Sigmoid colon (tissue), 7 donors: ENCODE results near the gene CD58. TPM values are rescaled to one million over a fixed set of nuclear protein-coding genes. Genes with fewer than 3 reads are reported as not detected.

Experiments used
- DNase-seq: peaks from one replicate; pipeline ENCODE4 v3.0.0-alpha.2; 2019
- H3K27ac ChIP-seq, 4 donors: fragments of 200-600 bp; sonication (generic); one replicate each; pipeline ENCODE4 v1.5.1; 2016 to 2019; ENCODE audit warnings: mild to moderate bottlenecking in 1 of 4
- H3K27me3 ChIP-seq, 3 donors: fragments of 200-600 bp; sonication (generic); one replicate each; pipeline ENCODE4 v1.5.1; 2019; ENCODE audit warnings: mild to moderate bottlenecking in 1 of 3
- H3K36me3 ChIP-seq, 4 donors: fragments of 200-600 bp; sonication (generic); one replicate each; pipeline ENCODE4 v1.5.1; 2016 to 2019
- H3K4me1 ChIP-seq, 4 donors: fragments of 200-600 bp; sonication (generic); one replicate each; pipeline ENCODE4 v1.5.1; 2017 to 2019
- H3K4me3 ChIP-seq, 4 donors: fragments of 200-600 bp; sonication (generic); one replicate each; pipeline ENCODE4 v1.5.1; 2017 to 2019; ENCODE audit warnings: mild to moderate bottlenecking in 2 of 4, moderate library complexity in 1 of 4
- H3K9me3 ChIP-seq, 4 donors: fragments of 200-600 bp in 3 of 4; sonication (generic) in 3 of 4; one replicate each; pipeline versions ENCODE4 v1.5.1 to v1.6.1; 2013 to 2019
- EP300 ChIP-seq, 4 donors: sonication (generic); formaldehyde crosslinking; IDR thresholded peaks; one replicate each; pipeline ENCODE4 v1.6.1; 2017; ENCODE audit warnings: antibody characterized with exemption in 4 of 4
- POLR2A ChIP-seq, 2 donors: fragments of 450-650 bp; IDR thresholded peaks; one replicate each; pipeline ENCODE4 v1.6.1; 2016; ENCODE audit warnings: antibody characterized with exemption in 2 of 2, mild to moderate bottlenecking in 2 of 2, moderate library complexity in 2 of 2
- POLR2AphosphoS5 ChIP-seq, 4 donors: sonication (generic); formaldehyde crosslinking; IDR thresholded peaks; one replicate each; pipeline ENCODE4 v1.6.1; 2017; ENCODE audit warnings: antibody characterized with exemption in 4 of 4
- WGBS, 2 donors: extraction: QIAGEN DNeasy Blood & Tissue Kit; methylation state at CpG; one replicate each; pipeline ENCODE4 v1.1.7; 2013; 5-methylcytosine and 5-hydroxymethylcytosine counted together
- intact Hi-C: fragments of 100-400 bp; cut with DNase I; formaldehyde crosslinking; loops from one replicate; pipeline ENCODE4 v1.15.1; 2023
- polyA plus RNA-seq, 3 donors: library from polyadenylated mRNA; stranded (reverse); fragments of 200-250 nt; gene quantifications; one replicate each; pipeline ENCODE4 v1.2.3, GENCODE V29; 2013
- total RNA-seq, 4 donors: library from RNA; depleted of rRNA; stranded (reverse); fragments of >200 nt; gene quantifications; one replicate each; pipeline ENCODE4 v1.1.0, GENCODE V29; 2016
- TF ChIP-seq, protein P1 (sequence below), 4 experiments: fragments of 450-650 bp in 3 of 4; fragments of 200-600 bp in 1 of 4; IDR thresholded peaks; one replicate each; pipeline ENCODE4 v1.5.1; 2016 to 2019; ENCODE audit warnings: antibody characterized with exemption in 4 of 4, mild to moderate bottlenecking in 3 of 4, moderate library complexity in 2 of 4
- donor health status: healthy with polysubstance abuse.
- donor health status: Bipolar disorder and iron deficiency.
- donor health status: healthy.

The CD58 gene
- total and polyA plus RNA-seq, 7 donors, result 8.4 to 36.6 (median 19.6) TPM

DNA sequence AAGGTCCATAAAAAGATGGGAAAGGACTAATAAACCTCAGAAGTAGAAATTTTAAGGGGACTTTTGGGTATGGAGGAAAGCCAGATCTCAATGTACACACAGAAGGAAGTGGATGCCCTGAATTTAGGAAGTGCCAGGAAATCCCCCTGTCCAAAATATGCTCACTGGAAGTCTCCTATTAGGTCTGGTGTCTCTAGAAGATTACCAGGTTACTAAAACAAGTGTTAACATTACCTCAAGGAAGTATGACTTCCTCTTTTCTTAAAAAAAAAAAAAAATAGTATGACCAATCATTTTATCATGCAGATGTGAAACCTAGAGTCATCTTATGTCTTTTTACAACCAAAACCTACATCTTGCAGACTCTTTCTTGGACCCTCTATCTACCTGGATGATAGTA is 30.7 kb downstream of the CD58 start:
- Histone ChIP-seq H3K27me3 (no peaks in the 10 kb centered on the region), H3K4me1 (no peaks in the 10 kb centered on the region), H3K27ac (no peak overlapping the region), H3K9me3 (no peaks in the 10 kb centered on the region), H3K4me3 (no peak overlapping the region), H3K36me3 (peaks cover 0 to 41% (median 24%) of the 10 kb centered on the region in 4 donors)
- no peak for DNase-seq
- no peak for TF ChIP-seq EP300 (IDR thresholded peaks at IDR 0.05)
- TF ChIP-seq, protein P1, sequence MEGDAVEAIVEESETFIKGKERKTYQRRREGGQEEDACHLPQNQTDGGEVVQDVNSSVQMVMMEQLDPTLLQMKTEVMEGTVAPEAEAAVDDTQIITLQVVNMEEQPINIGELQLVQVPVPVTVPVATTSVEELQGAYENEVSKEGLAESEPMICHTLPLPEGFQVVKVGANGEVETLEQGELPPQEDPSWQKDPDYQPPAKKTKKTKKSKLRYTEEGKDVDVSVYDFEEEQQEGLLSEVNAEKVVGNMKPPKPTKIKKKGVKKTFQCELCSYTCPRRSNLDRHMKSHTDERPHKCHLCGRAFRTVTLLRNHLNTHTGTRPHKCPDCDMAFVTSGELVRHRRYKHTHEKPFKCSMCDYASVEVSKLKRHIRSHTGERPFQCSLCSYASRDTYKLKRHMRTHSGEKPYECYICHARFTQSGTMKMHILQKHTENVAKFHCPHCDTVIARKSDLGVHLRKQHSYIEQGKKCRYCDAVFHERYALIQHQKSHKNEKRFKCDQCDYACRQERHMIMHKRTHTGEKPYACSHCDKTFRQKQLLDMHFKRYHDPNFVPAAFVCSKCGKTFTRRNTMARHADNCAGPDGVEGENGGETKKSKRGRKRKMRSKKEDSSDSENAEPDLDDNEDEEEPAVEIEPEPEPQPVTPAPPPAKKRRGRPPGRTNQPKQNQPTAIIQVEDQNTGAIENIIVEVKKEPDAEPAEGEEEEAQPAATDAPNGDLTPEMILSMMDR (IDR thresholded peaks at IDR 0.05), result no peak
- TF ChIP-seq POLR2A (IDR thresholded peaks at IDR 0.05), result no peak
- no peak for TF ChIP-seq POLR2AphosphoS5 (IDR thresholded peaks at IDR 0.05)
- intact Hi-C loops, result no loop called here

DNA sequence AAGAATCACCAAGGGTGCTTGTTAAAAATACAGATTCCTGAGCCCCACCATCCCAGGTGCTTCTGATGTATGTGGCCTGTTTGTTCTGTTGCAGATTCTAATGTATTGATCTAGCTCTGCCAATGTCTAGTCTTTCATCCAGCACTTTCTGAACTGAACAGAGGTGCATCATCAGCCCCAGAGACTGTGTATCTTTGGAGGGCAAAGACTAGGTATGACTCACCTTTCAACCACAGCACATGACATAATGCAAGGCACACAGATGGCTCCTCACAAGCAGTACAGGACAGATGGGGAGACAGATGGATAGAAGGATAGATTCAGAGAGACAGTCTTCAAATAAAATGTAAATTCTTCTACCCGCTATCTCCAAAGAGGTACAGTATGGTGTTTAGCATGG is 32.3 kb downstream of the CD58 start:
- DNase-seq, result no peak
- 93 to 100% methylated on average over 1 of the region's 1 CpG for WGBS, 2 donors
- no peaks in the 10 kb centered on the region for H3K4me1 ChIP-seq
- no peak overlapping the region for H3K27ac ChIP-seq
- H3K27me3 ChIP-seq, result no peaks in the 10 kb centered on the region
- no peaks in the 10 kb centered on the region for H3K9me3 ChIP-seq
- intact Hi-C loops, result no loop called here
- no peak overlapping the region for H3K4me3 ChIP-seq
- peaks cover under 1 to 46% (median 24%) of the 10 kb centered on the region in 4 donors for H3K36me3 ChIP-seq
- TF ChIP-seq, protein P1 (IDR thresholded peaks at IDR 0.05), result no peak
- TF ChIP-seq POLR2A (IDR thresholded peaks at IDR 0.05) (no peak), POLR2AphosphoS5 (IDR thresholded peaks at IDR 0.05) (no peak), EP300 (IDR thresholded peaks at IDR 0.05) (no peak)

DNA sequence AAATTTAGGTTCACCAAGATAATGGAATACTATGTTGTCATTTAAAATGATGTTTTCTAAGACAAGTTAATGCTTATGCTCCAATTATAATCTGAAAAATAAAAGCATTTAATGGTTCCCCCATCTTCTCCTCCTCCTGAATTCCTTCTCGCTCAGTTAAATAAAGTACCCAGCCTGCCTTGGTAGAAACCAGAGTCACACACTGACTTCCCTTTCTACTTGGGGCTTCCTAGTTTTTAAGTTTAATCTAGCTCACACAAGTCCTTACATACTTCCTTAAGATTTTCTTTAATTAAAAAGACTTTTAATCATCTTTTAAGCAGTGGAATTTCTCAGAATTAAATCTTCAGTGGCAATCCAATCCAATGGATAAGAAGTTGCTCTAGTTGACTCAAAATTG is 32.9 kb downstream of the CD58 start:
- DNase-seq, result no peak
- 82 to 94% methylated on average over 1 of the region's 1 CpG for WGBS, 2 donors
- intact Hi-C loops, result no loop called here
- Histone ChIP-seq H3K27ac (no peak overlapping the region), H3K9me3 (no peaks in the 10 kb centered on the region), H3K4me3 (no peak overlapping the region), H3K36me3 (peaks cover 3 to 43% (median 21%) of the 10 kb centered on the region in 4 donors), H3K4me1 (no peaks in the 10 kb centered on the region), H3K27me3 (no peaks in the 10 kb centered on the region)
- TF ChIP-seq POLR2AphosphoS5 (IDR thresholded peaks at IDR 0.05), result no peak
- TF ChIP-seq EP300 (IDR thresholded peaks at IDR 0.05), result no peak
- no peak for TF ChIP-seq POLR2A (IDR thresholded peaks at IDR 0.05)
- TF ChIP-seq, protein P1 (IDR thresholded peaks at IDR 0.05), result no peak

DNA sequence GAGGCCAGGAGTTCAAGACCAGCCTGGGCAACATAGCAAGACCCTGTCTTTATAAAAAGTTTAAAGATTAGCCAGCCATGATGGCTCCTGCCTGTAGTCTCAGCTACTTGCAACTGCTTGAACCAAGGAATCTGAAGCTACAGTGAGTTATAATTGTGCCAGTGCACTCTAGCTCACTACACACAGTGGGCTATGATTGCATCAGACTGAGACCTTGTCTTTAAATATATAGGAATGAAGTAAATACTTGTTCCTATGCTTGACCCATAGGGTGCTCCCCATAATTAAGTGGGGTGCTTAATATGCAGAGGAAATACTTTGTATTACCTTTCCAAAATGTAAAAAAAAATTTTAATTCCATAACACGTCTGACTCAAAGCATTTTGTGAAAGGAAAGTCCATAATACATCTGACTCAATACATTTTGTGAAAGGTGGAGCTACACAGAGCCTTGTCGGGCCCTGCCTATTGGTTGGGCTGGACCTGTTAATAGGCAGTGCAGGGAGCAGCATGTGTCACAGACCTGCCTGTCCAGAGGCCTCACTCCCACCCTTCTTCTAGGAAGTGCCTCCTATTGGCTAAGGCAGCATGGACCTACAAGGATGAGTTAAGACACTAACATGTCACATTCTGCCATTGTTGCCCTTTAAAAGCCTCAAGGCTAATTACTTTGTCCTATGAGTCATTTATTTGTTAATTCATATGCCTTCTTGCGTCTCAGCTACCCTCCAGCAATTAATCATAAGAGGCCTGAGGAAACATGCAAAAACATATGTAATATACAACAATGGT is 33.6 kb downstream of the CD58 start:
- Histone ChIP-seq H3K27ac (no peak overlapping the region), H3K4me1 (no peaks in the 10 kb centered on the region), H3K36me3 (peaks cover 3 to 43% (median 14%) of the 10 kb centered on the region in 4 donors), H3K9me3 (no peaks in the 10 kb centered on the region), H3K27me3 (no peaks in the 10 kb centered on the region), H3K4me3 (no peak overlapping the region)
- no peak for DNase-seq
- TF ChIP-seq POLR2A (IDR thresholded peaks at IDR 0.05) (no peak), EP300 (IDR thresholded peaks at IDR 0.05) (no peak), POLR2AphosphoS5 (IDR thresholded peaks at IDR 0.05) (no peak)
- TF ChIP-seq, protein P1 (IDR thresholded peaks at IDR 0.05), result no peak
- 76 to 79% methylated on average over 3 of the region's 3 CpGs for WGBS, 2 donors
- intact Hi-C loops, result no loop called here
